Uterus (tissue), 2 donors: ENCODE data around the gene KRTAP10-8.

Source experiments
- POLR2A ChIP-seq, 2 donors: fragments of 450-650 bp; IDR thresholded peaks; one replicate each; pipeline ENCODE4 v1.6.1; 2016; ENCODE audit warnings: antibody characterized with exemption in 2 of 2, mild to moderate bottlenecking in 1 of 2, moderate library complexity in 1 of 2
- TF ChIP-seq, protein P1 (sequence below), 4 experiments: fragments of 200-600 bp in 2 of 4; fragments of 450-650 bp in 2 of 4; sonication (generic) in 2 of 4; IDR thresholded peaks; one replicate each; pipeline ENCODE4 v1.5.1; 2016 to 2019; ENCODE audit warnings: antibody characterized with exemption in 4 of 4, mild to moderate bottlenecking in 2 of 4, moderate library complexity in 1 of 4

DNA sequence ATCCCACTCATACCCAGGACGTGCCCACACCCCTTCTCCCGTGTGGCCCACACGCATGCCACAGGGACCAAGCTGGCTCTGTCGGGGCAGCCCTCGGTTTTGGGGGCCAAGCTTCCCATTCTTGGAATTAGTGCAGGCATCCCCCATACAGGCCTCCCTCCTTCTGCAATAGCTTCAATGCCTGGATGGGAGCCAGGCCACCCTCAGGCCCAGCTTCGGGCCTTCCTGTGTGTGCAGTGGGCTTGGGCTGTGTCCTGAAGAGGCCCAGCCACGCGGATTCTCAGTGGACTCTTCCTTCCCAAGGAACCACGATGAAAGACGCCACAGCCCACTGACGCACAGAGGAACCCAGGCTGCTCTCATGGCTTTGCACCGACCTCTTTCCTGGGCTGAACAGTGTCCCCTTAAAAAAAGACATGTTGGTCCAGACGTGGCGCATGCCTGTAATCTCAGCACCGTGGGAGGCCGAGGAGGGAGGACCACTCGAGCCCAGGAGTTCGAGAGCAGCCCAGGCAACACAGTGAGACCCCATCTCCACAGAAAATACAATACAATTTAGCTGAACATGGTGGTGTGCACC is 37.7 kb downstream of the KRTAP10-8 start:
- TF ChIP-seq, protein P1, sequence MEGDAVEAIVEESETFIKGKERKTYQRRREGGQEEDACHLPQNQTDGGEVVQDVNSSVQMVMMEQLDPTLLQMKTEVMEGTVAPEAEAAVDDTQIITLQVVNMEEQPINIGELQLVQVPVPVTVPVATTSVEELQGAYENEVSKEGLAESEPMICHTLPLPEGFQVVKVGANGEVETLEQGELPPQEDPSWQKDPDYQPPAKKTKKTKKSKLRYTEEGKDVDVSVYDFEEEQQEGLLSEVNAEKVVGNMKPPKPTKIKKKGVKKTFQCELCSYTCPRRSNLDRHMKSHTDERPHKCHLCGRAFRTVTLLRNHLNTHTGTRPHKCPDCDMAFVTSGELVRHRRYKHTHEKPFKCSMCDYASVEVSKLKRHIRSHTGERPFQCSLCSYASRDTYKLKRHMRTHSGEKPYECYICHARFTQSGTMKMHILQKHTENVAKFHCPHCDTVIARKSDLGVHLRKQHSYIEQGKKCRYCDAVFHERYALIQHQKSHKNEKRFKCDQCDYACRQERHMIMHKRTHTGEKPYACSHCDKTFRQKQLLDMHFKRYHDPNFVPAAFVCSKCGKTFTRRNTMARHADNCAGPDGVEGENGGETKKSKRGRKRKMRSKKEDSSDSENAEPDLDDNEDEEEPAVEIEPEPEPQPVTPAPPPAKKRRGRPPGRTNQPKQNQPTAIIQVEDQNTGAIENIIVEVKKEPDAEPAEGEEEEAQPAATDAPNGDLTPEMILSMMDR (IDR thresholded peaks at IDR 0.05) = no peak
- TF ChIP-seq POLR2A (IDR thresholded peaks at IDR 0.05) = no peak
